ENCODE measurements around the gene LCN2.

- peak in 2 of 7 experiments; percentile 1 to 13 for TF ChIP-seq CTCF (IDR thresholded peaks at IDR 0.05)
- peak in 2 of 3 donors; percentile 60 to 68 for TF ChIP-seq POLR2A (IDR thresholded peaks at IDR 0.05)
Observed at GRCh38 chr9:128127990-128128835, 21.0 kb upstream of the LCN2 start.

All from body of pancreas (tissue), 4 donors.